ENCODE measurements around the gene DDB1. TPM values are rescaled to one million over a fixed set of nuclear protein-coding genes. Genes with fewer than 3 reads are reported as not detected.

Gene DDB1
- total and polyA plus RNA-seq, 7 experiments from 2014 or later = 113 to 213 (median 157) TPM

GRCh38 chr11:61345954-61346843, 13.3 kb upstream of the DDB1 start:
- CTCF ChIA-PET = interaction anchor here (0.7 kb wide), 1 partner anchor 1075 kb away, joined by 3 read pairs; no protein-coding TSS in a partner anchor
- no peak overlapping the region for H3K27ac ChIP-seq (ENCODE audit: low read depth, low read length)
- H3K27me3 Mint-ChIP-seq = no peaks in the 10 kb centered on the region

GRCh38 chr11:61345170-61345610, 12.3 kb upstream of the DDB1 start:
- CTCF ChIA-PET = no interaction called here
- H3K9me3 ChIP-seq (ENCODE audit: control insufficient read depth in 2 of 3, low read length in 3 of 3) = no peaks in the 10 kb centered on the region
- peaks cover 0 to 59% (median 5%) of the 10 kb centered on the region in 3 experiments for H3K36me3 ChIP-seq (ENCODE audit: control insufficient read depth in 2 of 3, insufficient read depth in 3 of 3, low read length in 3 of 3)
- intact Hi-C loops (cut with micrococcal nuclease) = no loop called here
- no peak overlapping the region for H3K4me3 ChIP-seq (ENCODE audit: low read length)
- no peak for DNase-seq
- Mint-ChIP-seq H3K4me3 (no peak overlapping the region), H3K27me3 (no peaks in the 10 kb centered on the region), H3K4me1 (peaks cover 0 to 10% (median 0%) of the 10 kb centered on the region in 7 donors), H3K36me3 (peaks cover 1 to 22% (median 10%) of the 10 kb centered on the region in 5 donors), H3K9me3 (no peaks in the 10 kb centered on the region), H3K27ac (no peak overlapping the region)
- POLR2A ChIA-PET = no interaction called here
- no peaks in the 10 kb centered on the region for H3K4me1 ChIP-seq (ENCODE audit: control insufficient read depth in 2 of 2, insufficient read depth in 2 of 2, low read length in 2 of 2)
- no peak for ATAC-seq
- H3K27ac ChIP-seq (ENCODE audit: low read depth, low read length) = no peak overlapping the region
- no peaks in the 10 kb centered on the region for H3K27me3 ChIP-seq (ENCODE audit: control insufficient read depth in 2 of 2, insufficient read depth in 2 of 2, low read length in 2 of 2)

More at GRCh38 chr11:61345954-61346843, 13.3 kb upstream of the DDB1 start:
- Mint-ChIP-seq H3K4me3 (no peak overlapping the region), H3K4me1 (peaks cover 0 to 5% (median 0%) of the 10 kb centered on the region in 7 donors), H3K27ac (peak overlapping the region in 6 of 9 donors; percentile 19 to 73 (median 48)), H3K36me3 (peaks cover 1 to 23% (median 4%) of the 10 kb centered on the region in 5 donors), H3K9me3 (no peaks in the 10 kb centered on the region)
- no peaks in the 10 kb centered on the region for H3K4me1 ChIP-seq (ENCODE audit: control insufficient read depth in 2 of 2, insufficient read depth in 2 of 2, low read length in 2 of 2)
- ATAC-seq (no peak), DNase-seq (no peak)
- intact Hi-C loops (cut with micrococcal nuclease) = no loop called here
- H3K36me3 ChIP-seq (ENCODE audit: control insufficient read depth in 2 of 3, insufficient read depth in 3 of 3, low read length in 3 of 3) = peaks cover 0 to 61% (median 5%) of the 10 kb centered on the region in 3 experiments
- H3K9me3 ChIP-seq (ENCODE audit: control insufficient read depth in 2 of 3, low read length in 3 of 3) = no peaks in the 10 kb centered on the region
- POLR2A ChIA-PET = no interaction called here
- no peak overlapping the region for H3K4me3 ChIP-seq (ENCODE audit: low read length)
- no peaks in the 10 kb centered on the region for H3K27me3 ChIP-seq (ENCODE audit: control insufficient read depth in 2 of 2, insufficient read depth in 2 of 2, low read length in 2 of 2)

- Mint-ChIP-seq H3K9me3 (no peaks in the 10 kb centered on the region), H3K27ac (no peak overlapping the region), H3K36me3 (peaks cover 1 to 19% (median 9%) of the 10 kb centered on the region in 5 donors), H3K4me1 (peaks cover 0 to 5% (median 0%) of the 10 kb centered on the region in 7 donors), H3K27me3 (no peaks in the 10 kb centered on the region), H3K4me3 (no peak overlapping the region)
- ATAC-seq (no peak), DNase-seq (no peak)
- H3K9me3 ChIP-seq (ENCODE audit: control insufficient read depth in 2 of 3, low read length in 3 of 3) = no peaks in the 10 kb centered on the region
- H3K27me3 ChIP-seq (ENCODE audit: control insufficient read depth in 2 of 2, insufficient read depth in 2 of 2, low read length in 2 of 2) = no peaks in the 10 kb centered on the region
- H3K4me1 ChIP-seq (ENCODE audit: control insufficient read depth in 2 of 2, insufficient read depth in 2 of 2, low read length in 2 of 2) = no peaks in the 10 kb centered on the region
- CTCF ChIA-PET = no interaction called here
- H3K4me3 ChIP-seq (ENCODE audit: low read length) = no peak overlapping the region
- POLR2A ChIA-PET = no interaction called here
- H3K27ac ChIP-seq (ENCODE audit: low read depth, low read length) = no peak overlapping the region
- intact Hi-C loops (cut with micrococcal nuclease) = no loop called here
- peaks cover 0 to 48% (median 4%) of the 10 kb centered on the region in 3 experiments for H3K36me3 ChIP-seq (ENCODE audit: control insufficient read depth in 2 of 3, insufficient read depth in 3 of 3, low read length in 3 of 3)
Observed at GRCh38 chr11:61343792-61344745, 11.2 kb upstream of the DDB1 start.

- Mint-ChIP-seq H3K4me1 (peaks cover 0 to 5% (median 0%) of the 10 kb centered on the region in 7 donors), H3K9me3 (no peaks in the 10 kb centered on the region), H3K27ac (no peak overlapping the region), H3K4me3 (no peak overlapping the region), H3K36me3 (peaks cover 1 to 14% (median 8%) of the 10 kb centered on the region in 5 donors), H3K27me3 (no peaks in the 10 kb centered on the region)
- Histone ChIP-seq H3K9me3 (ENCODE audit: control insufficient read depth in 2 of 3, low read length in 3 of 3) (no peaks in the 10 kb centered on the region), H3K27me3 (ENCODE audit: control insufficient read depth in 2 of 2, insufficient read depth in 2 of 2, low read length in 2 of 2) (no peaks in the 10 kb centered on the region), H3K36me3 (ENCODE audit: control insufficient read depth in 2 of 3, insufficient read depth in 3 of 3, low read length in 3 of 3) (peaks cover 0 to 43% (median 0%) of the 10 kb centered on the region in 3 experiments), H3K27ac (ENCODE audit: low read depth, low read length) (no peak overlapping the region), H3K4me3 (ENCODE audit: low read length) (no peak overlapping the region), H3K4me1 (ENCODE audit: control insufficient read depth in 2 of 2, insufficient read depth in 2 of 2, low read length in 2 of 2) (no peaks in the 10 kb centered on the region)
- ChIA-PET POLR2A (interaction anchor here (0.7 kb wide), 1 partner anchor 46 kb away, joined by 3 read pairs; no protein-coding TSS in a partner anchor), CTCF (interaction anchor here (1.0 kb wide), 1 partner anchor 45 kb away, joined by 3 read pairs; no protein-coding TSS in a partner anchor)
- DNase-seq = no peak
- ATAC-seq = no peak
- intact Hi-C loops (cut with micrococcal nuclease) = no loop called here
Observed at GRCh38 chr11:61342207-61342803, 9.4 kb upstream of the DDB1 start.

- intact Hi-C loops (cut with micrococcal nuclease) = no loop called here
- ATAC-seq = no peak
- Mint-ChIP-seq H3K27me3 (no peaks in the 10 kb centered on the region), H3K4me3 (no peak overlapping the region), H3K36me3 (peaks cover 1 to 14% (median 8%) of the 10 kb centered on the region in 5 donors), H3K9me3 (no peaks in the 10 kb centered on the region), H3K4me1 (peaks cover 0 to 8% (median 4%) of the 10 kb centered on the region in 7 donors), H3K27ac (no peak overlapping the region)
- no peak for DNase-seq
- H3K4me1 ChIP-seq (ENCODE audit: control insufficient read depth in 2 of 2, insufficient read depth in 2 of 2, low read length in 2 of 2) = no peaks in the 10 kb centered on the region
- POLR2A ChIA-PET = interaction anchor here (0.7 kb wide), 1 partner anchor 46 kb away, joined by 3 read pairs; no protein-coding TSS in a partner anchor
- peaks cover 0 to 43% (median 0%) of the 10 kb centered on the region in 3 experiments for H3K36me3 ChIP-seq (ENCODE audit: control insufficient read depth in 2 of 3, insufficient read depth in 3 of 3, low read length in 3 of 3)
- no peaks in the 10 kb centered on the region for H3K9me3 ChIP-seq (ENCODE audit: control insufficient read depth in 2 of 3, low read length in 3 of 3)
- CTCF ChIA-PET = interaction anchor here (1.0 kb wide), 1 partner anchor 45 kb away, joined by 3 read pairs; no protein-coding TSS in a partner anchor
- H3K27ac ChIP-seq (ENCODE audit: low read depth, low read length) = no peak overlapping the region
- H3K4me3 ChIP-seq (ENCODE audit: low read length) = no peak overlapping the region
- H3K27me3 ChIP-seq (ENCODE audit: control insufficient read depth in 2 of 2, insufficient read depth in 2 of 2, low read length in 2 of 2) = no peaks in the 10 kb centered on the region
Observed at GRCh38 chr11:61341706-61342105, 8.8 kb upstream of the DDB1 start.

- intact Hi-C loops (cut with micrococcal nuclease) = no loop called here
- ATAC-seq (no peak), DNase-seq (no peak)
- POLR2A ChIA-PET = no interaction called here
- Histone ChIP-seq H3K4me3 (ENCODE audit: low read length) (no peak overlapping the region), H3K27ac (ENCODE audit: low read depth, low read length) (no peak overlapping the region), H3K36me3 (ENCODE audit: control insufficient read depth in 2 of 3, insufficient read depth in 3 of 3, low read length in 3 of 3) (peaks cover 0 to 43% (median 0%) of the 10 kb centered on the region in 3 experiments), H3K27me3 (ENCODE audit: control insufficient read depth in 2 of 2, insufficient read depth in 2 of 2, low read length in 2 of 2) (no peaks in the 10 kb centered on the region), H3K4me1 (ENCODE audit: control insufficient read depth in 2 of 2, insufficient read depth in 2 of 2, low read length in 2 of 2) (peaks cover 5 to 6% of the 10 kb centered on the region in 2 donors), H3K9me3 (ENCODE audit: control insufficient read depth in 2 of 3, low read length in 3 of 3) (no peaks in the 10 kb centered on the region)
- CTCF ChIA-PET = no interaction called here
- Mint-ChIP-seq H3K36me3 (peaks cover 1 to 14% (median 8%) of the 10 kb centered on the region in 5 donors), H3K27ac (no peak overlapping the region), H3K27me3 (no peaks in the 10 kb centered on the region), H3K4me1 (peaks cover 2 to 12% (median 10%) of the 10 kb centered on the region in 7 donors), H3K4me3 (no peak overlapping the region), H3K9me3 (no peaks in the 10 kb centered on the region)
Observed at GRCh38 chr11:61340979-61341378, 8.1 kb upstream of the DDB1 start.

All from naive thymus-derived CD4-positive, alpha-beta T cell (primary cell).